Peyer's patch (tissue), 4 donors: ENCODE measurements around the gene ZGRF1.

Experiments used
- CTCF ChIP-seq, 6 experiments: fragments of 450-650 bp in 4 of 6; fragments of 200-600 bp in 2 of 6; sonication (generic) in 1 of 6; IDR thresholded peaks; one replicate each; pipeline ENCODE4 v1.5.1; 2017 to 2019; ENCODE audit warnings: antibody characterized with exemption in 6 of 6, mild to moderate bottlenecking in 3 of 6, moderate library complexity in 1 of 6
- POLR2A ChIP-seq, 2 donors: fragments of 450-650 bp; IDR thresholded peaks; one replicate each; pipeline ENCODE4 v1.5.1; 2017; ENCODE audit warnings: antibody characterized with exemption in 2 of 2, mild to moderate bottlenecking in 2 of 2, moderate library complexity in 2 of 2

- TF ChIP-seq CTCF (IDR thresholded peaks at IDR 0.05) (no peak), POLR2A (IDR thresholded peaks at IDR 0.05) (no peak)
Measured at GRCh38 chr4:112637552-112637866, 800 bp upstream of the ZGRF1 start.
